ENCODE results near the gene CNTN4. TPM values are rescaled to one million over a fixed set of nuclear protein-coding genes. Genes with fewer than 3 reads are reported as not detected.

The CNTN4 gene
- total RNA-seq, 6 experiments from 2014 or later: not detected

GRCh38 chr3:3102751-3103150, 1004.1 kb downstream of the CNTN4 start:
- Mint-ChIP-seq H3K9me3 (no peaks in the 10 kb centered on the region), H3K36me3 (ENCODE audit: low read depth) (no peaks in the 10 kb centered on the region), H3K27me3 (ENCODE audit: insufficient read depth) (peaks cover 2% of the 10 kb centered on the region; the same call in 1 of the 2 replicates), H3K4me1 (ENCODE audit: low read depth) (no peaks in the 10 kb centered on the region), H3K27ac (no peak overlapping the region), H3K4me3 (no peak overlapping the region)
- DNase-seq: no peak
- no peak for TF ChIP-seq CTCF (IDR thresholded peaks at IDR 0.05)

- H3K4me1 Mint-ChIP-seq (ENCODE audit: low read depth): no peaks in the 10 kb centered on the region
- H3K9me3 Mint-ChIP-seq: no peaks in the 10 kb centered on the region
- no peak for TF ChIP-seq CTCF (IDR thresholded peaks at IDR 0.05)
- DNase-seq: no peak
- no peaks in the 10 kb centered on the region for H3K36me3 Mint-ChIP-seq (ENCODE audit: low read depth)
- no peak overlapping the region for H3K27ac Mint-ChIP-seq
- no peak overlapping the region for H3K4me3 Mint-ChIP-seq
- H3K27me3 Mint-ChIP-seq (ENCODE audit: insufficient read depth): peaks cover 3% of the 10 kb centered on the region
Observed at GRCh38 chr3:3105246-3105645, 1006.6 kb downstream of the CNTN4 start.

- Mint-ChIP-seq H3K4me3 (no peak overlapping the region), H3K36me3 (ENCODE audit: low read depth) (no peaks in the 10 kb centered on the region), H3K27ac (no peak overlapping the region), H3K27me3 (ENCODE audit: insufficient read depth) (peaks cover 3% of the 10 kb centered on the region), H3K9me3 (no peaks in the 10 kb centered on the region), H3K4me1 (ENCODE audit: low read depth) (no peaks in the 10 kb centered on the region)
- no peak for DNase-seq
- no peak for TF ChIP-seq CTCF (IDR thresholded peaks at IDR 0.05)
Observed at GRCh38 chr3:3105815-3106214, 1007.1 kb downstream of the CNTN4 start.

GRCh38 chr3:3107181-3107580, 1008.5 kb downstream of the CNTN4 start:
- H3K4me1 Mint-ChIP-seq (ENCODE audit: low read depth): no peaks in the 10 kb centered on the region
- H3K36me3 Mint-ChIP-seq (ENCODE audit: low read depth): no peaks in the 10 kb centered on the region
- DNase-seq: no peak
- H3K9me3 Mint-ChIP-seq: no peaks in the 10 kb centered on the region
- H3K4me3 Mint-ChIP-seq: no peak overlapping the region
- H3K27ac Mint-ChIP-seq: no peak overlapping the region
- H3K27me3 Mint-ChIP-seq (ENCODE audit: insufficient read depth): peaks cover 1% of the 10 kb centered on the region; the same call in 1 of the 2 replicates
- TF ChIP-seq CTCF (IDR thresholded peaks at IDR 0.05): no peak
